ENCODE data around the gene OBSL1.
A peak's percentile ranks its signal among the peaks of the same experiment; 100 is the strongest.

The OBSL1 gene

GRCh38 chr2:219531639-219532377 is 39.5 kb downstream of the OBSL1 start:
- no peak for DNase-seq (ENCODE audit: low read depth)

DNA sequence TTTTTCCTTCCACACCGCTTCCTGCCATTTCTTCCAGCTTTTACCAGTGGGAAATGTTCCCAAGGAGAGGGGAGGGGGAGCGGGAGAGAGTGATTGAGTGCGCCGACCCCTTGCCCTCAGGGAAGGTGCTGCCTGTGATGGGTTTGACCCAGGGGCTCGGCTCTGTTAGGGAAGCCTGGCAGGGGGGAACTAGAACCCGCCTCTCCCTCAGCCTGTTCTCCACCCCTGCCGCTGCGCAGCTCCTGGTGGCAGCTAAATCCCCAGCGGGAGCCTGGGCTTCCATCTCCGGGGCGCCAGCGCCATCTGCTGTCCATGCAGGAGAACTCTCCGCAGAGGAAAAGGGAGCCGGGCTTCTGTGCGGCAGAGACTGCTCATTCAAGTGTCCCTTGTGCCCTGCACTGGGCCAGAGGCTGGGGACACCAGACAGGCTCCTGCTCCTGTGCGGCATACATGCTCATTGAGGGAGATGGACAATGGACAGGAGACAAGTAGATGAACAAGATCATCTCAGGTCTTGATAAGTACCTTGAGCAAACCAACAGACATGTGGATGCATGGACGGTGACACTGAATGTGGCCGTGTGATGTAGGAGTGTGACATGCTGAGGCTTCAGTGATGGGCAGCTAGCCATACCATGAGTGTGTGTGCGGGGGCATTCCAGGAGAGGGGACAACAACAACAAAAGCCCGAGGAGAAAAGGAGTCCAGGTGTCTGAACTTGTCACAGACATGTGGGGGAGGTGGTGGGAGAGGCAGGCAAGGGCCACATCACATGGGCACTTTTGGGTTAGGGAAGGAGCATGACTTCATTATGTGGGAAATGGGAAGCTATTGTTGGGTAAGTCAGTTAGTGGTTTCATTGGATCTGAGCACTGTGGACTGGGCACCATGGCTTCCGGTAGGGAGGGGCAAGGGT is 41.0 kb downstream of the OBSL1 start:
- peak; percentile 60 for DNase-seq (ENCODE audit: low read depth)

DNA sequence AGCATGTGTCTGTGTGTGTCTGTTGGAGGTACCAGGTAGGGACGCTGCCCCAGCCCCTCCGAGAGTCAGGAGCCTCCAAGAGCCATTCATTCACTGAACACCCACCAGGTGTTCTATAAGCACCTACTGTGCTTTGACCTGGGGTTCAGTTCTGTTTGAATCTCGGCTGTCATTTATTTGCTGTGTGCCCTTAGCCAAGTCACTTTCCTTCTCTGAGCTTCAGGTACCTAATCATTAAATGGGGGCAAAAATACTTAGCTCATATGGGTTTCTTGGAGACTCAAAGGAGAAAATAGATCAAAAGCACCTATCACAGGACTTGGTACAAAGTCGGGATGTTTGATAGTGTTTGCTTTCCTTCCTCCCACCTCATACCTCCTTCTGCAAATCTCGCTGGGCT is 43.9 kb downstream of the OBSL1 start:
- no peak for DNase-seq (ENCODE audit: low read depth)

DNA sequence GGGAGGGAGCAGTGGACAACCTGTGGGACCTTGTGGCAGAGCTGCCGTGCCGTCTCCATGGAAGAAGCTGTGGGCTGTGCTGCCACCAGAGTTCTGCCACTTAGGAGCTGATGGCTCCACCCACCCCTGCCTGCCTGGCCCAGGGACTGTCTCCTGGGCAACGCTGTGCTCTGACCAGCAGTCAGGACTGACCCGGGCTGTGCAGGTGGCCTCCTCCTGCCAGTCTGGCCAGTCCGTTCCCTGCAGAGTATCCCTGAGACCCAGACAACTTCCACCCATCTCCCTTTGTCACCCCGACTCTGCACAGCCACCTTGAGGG is 44.3 kb downstream of the OBSL1 start:
- no peak for DNase-seq (ENCODE audit: low read depth)

GRCh38 chr2:219526320-219527075 is 44.8 kb downstream of the OBSL1 start:
- DNase-seq (ENCODE audit: low read depth) = no peak

- DNase-seq (ENCODE audit: low read depth) = no peak
Observed at GRCh38 chr2:219525533-219526232, 45.7 kb downstream of the OBSL1 start.

- no peak for DNase-seq (ENCODE audit: low read depth)
Observed at GRCh38 chr2:219524817-219525216, 46.5 kb downstream of the OBSL1 start.

DNA sequence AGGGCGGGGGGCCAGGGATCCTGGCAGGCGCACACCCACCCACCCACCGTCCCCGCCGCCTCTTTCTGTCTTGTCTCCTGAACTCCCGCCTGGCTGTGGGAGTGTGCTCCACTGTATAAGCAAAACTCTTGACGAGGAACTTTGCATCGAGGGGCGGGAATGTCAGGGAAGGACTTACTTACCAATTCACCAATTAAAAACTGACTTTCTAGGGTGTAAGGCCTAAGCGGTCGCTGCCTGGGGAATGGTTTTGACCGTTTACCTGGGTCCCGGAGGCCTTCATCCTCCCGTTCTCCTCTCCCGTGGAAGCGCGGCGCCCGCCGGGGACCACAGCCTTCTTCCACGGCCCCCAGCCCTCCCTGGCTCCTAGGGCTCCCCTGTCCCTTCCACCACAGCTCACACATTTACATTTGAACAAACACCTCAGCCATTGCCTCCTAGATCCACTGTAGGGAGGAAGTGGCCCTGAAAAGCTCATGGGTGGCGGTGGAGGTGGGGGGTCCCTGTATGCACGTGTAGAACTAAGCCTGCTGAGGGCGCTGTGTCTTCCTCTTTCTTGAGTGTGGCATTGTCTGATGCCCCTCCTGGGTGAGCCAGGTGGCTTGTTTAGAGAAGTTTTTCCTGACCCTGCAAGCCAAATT is 48.2 kb downstream of the OBSL1 start:
- no peak for DNase-seq (ENCODE audit: low read depth)

DNA sequence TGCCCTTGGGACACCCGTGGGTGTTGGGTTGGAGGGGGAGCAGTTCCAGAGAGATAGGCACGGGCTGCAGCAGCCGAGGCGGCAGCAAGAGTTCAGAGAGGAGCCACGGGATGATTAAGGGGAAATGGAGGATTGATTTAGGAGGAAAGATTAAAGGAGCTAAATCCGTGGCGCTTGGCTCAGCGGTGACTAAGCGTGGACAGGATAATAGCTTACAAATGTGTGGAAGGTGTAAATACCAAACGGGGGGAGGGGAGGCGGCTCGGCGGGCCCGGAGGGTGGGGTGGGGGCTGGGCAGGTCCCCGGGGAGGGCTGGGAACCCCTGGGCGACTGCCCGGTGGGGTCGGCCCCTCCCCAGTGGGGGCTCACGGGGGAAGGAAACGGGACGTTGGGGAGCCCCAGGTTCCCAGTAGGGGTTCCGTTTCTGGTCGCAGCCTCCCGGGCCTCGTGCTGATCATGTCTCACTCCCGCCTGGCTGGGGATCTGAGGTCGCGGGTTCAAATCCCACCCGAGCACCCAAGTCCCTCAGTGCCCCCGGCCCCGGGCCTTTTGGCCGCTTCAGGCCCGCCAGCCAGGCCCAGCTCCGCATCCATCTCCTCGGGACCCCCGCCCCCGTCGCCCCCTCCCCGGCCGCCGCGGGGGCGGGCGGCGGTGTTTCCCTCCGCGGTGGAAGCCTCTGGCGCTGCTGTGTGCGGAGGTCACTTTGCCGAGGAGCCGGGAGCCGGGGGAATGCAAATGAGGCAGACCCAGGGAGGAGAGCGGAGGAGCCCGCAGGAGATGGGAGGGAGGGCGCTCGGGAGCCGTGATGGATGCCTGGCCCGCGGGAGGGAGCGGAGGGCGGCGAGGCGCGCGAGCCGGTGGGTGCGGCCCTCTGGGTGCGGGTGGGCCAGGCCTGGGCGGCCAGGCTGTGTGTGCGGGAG is 49.0 kb downstream of the OBSL1 start:
- DNase-seq (ENCODE audit: low read depth) = no peak

GRCh38 chr2:219521066-219521880 is 50.1 kb downstream of the OBSL1 start:
- DNase-seq (ENCODE audit: low read depth) = no peak

DNA sequence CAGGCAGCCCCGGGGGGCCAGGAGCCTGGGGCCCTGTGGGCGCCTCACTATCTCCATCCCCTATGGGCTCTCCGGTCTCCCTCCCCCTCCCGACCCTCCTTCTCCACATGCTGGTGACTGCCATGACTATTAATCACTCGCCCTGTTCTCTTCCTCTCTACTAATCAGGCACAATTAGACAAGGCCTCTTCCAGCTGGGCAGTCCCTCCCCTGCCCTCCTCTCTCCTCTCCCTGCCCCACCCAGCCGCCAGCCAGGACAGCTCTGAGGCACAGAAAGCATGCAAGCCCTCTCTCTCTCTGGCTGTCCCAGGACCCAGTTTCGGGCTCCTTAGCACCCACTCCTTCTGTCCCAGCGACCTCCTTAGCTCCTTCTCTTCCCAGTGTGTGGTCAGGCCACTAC is 51.3 kb downstream of the OBSL1 start:
- no peak for DNase-seq (ENCODE audit: low read depth)

- DNase-seq (ENCODE audit: low read depth) = no peak
Observed at GRCh38 chr2:219519526-219519916, 51.8 kb downstream of the OBSL1 start.

GRCh38 chr2:219517954-219518778 is 53.2 kb downstream of the OBSL1 start:
- DNase-seq (ENCODE audit: low read depth) = no peak

- no peak for DNase-seq (ENCODE audit: low read depth)
Observed at GRCh38 chr2:219516888-219517287, 54.5 kb downstream of the OBSL1 start.

DNA sequence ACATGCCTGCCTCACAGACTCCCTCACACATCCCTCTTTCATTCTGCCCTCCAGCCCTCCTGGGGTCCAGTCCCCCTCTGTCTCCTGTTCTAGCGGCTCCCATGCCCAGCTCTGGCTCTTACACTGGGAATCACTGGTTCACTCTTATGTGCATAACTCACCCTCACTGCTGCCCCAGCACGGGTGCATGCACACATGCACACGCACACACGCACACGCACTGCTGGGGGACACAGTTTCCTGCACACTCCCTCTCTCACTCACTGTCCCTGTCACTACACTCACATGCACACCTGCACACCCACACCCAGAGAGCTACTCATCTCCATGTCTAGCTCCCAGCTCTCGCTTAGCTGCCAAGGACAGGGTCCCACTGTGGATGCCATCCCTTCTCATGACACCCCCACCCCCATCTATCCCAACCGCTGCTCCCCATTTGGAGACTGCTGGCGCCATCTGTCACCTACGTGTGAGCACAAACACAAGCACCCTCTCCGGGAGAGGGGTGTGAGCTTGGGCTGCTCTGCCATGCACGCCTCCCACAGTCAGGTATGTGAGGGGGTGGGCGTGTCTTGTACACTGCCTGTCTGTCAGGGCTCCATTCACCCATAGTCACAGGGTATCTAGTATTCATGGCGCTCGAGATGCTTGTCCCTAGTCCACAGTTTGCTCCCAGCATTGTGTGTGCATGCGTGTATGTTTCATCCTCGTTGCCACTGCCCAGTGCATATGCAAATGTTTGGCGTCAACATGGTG is 55.3 kb downstream of the OBSL1 start:
- DNase-seq (ENCODE audit: low read depth) = no peak

DNA sequence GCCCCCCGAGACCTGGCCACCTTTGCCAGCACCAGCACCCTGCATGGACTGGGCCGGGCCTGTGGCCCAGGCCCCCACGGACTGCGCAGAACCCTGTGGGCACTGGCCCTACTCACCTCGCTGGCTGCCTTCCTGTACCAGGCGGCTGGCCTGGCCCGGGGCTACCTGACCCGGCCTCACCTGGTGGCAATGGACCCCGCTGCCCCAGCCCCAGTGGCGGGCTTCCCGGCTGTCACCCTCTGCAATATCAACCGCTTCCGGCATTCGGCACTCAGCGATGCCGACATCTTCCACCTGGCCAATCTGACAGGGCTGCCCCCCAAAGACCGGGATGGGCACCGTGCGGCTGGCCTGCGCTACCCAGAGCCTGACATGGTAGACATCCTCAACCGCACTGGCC is 56.5 kb downstream of the OBSL1 start:
- no peak for DNase-seq (ENCODE audit: low read depth)

DNA sequence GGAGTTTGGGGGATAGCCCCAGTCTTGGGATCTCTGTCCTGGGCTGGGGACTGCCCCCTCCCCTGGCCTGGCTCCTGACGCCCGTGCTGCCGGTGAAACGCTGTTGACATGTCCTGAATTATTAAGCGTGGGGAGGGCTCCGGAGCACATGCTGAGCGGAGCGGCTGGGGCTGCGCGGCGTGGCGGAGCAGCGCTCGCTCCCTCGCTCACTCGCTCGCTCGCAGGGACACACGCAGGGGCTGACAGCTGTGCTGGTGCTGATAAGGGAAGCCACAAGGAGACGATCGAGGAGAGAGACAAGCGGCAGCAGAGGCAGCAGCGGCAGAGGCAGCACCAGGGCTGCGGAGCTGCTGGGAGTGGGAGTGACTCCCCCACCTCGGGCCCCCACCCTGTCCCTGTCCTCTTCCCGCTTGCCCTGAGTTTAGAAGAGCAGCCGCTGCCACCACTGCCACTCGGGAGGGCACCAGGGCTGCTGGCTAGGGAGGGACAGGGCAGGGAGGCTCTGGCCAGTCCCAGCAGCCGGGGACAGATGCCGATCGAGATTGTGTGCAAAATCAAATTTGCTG is 57.1 kb downstream of the OBSL1 start, which contains the start of gene ASIC4:
TSS of gene ASIC4 (plus strand) at position 287 of the 566 bp plus-strand sequence. CDS start at position 530, 243 bp downstream.
- no peak for DNase-seq (ENCODE audit: low read depth)

Measured in T-helper 22 cell (primary cell).